HepG2 (cell line): ENCODE results near the gene AGPAT3. TPM values are rescaled to one million over a fixed set of nuclear protein-coding genes. Genes with fewer than 3 reads are reported as not detected.
A peak's percentile ranks its signal among the peaks of the same experiment; 100 is the strongest.

Source experiments
- ARID3A ChIP-seq: IDR thresholded peaks from 2 replicates; pipeline ENCODE4 v1.6.1; 2012; ENCODE audit warnings: low read depth, low read length, improper control_type of control experiment
- ARNTL ChIP-seq: sonication (generic); formaldehyde crosslinking; IDR thresholded peaks from 2 replicates; pipeline ENCODE4 v1.4.0; 2020; ENCODE audit warnings: mild to moderate bottlenecking, missing genetic modification reagents
- MBNL3 ChIP-seq: fragments of 250-450 bp; sonication (Bioruptor Pico); conservative IDR thresholded peaks from 2 replicates; pipeline ENCODE4 v1.8.0; 2022; ENCODE audit warnings: mild to moderate bottlenecking, inconsistent platforms
- NFYB ChIP-seq: sonication (generic); formaldehyde crosslinking; IDR thresholded peaks from 2 replicates; pipeline ENCODE4 v1.4.0; 2020; ENCODE audit warnings: missing genetic modification reagents
- TRAFD1 ChIP-seq: sonication (generic); formaldehyde crosslinking; IDR thresholded peaks from 2 replicates; pipeline ENCODE4 v1.5.1; 2020; ENCODE audit warnings: missing genetic modification reagents, mild to moderate bottlenecking, borderline replicate concordance
- ZNF142 ChIP-seq: sonication (generic); formaldehyde crosslinking; IDR thresholded peaks from 2 replicates; pipeline ENCODE4 v1.4.0; 2020; ENCODE audit warnings: missing genetic modification reagents
- ZNF232 ChIP-seq: sonication (generic); formaldehyde crosslinking; IDR thresholded peaks from 2 replicates; pipeline ENCODE4 v1.4.0; 2020; ENCODE audit warnings: missing genetic modification reagents, borderline replicate concordance
- ZNF234 ChIP-seq: sonication (generic); formaldehyde crosslinking; conservative IDR thresholded peaks from 2 replicates; pipeline ENCODE4 v1.5.1; 2020; ENCODE audit warnings: mild to moderate bottlenecking, missing genetic modification reagents
- ZNF605 ChIP-seq: sonication (generic); formaldehyde crosslinking; IDR thresholded peaks from 2 replicates; pipeline ENCODE4 v1.8.0; 2022; ENCODE audit warnings: mild to moderate bottlenecking, missing genetic modification reagents
- ZNF646 ChIP-seq: sonication (generic); formaldehyde crosslinking; IDR thresholded peaks from 2 replicates; pipeline ENCODE4 v1.9.0; 2021; ENCODE audit warnings: mild to moderate bottlenecking, missing genetic modification reagents
- ZNF747 ChIP-seq: sonication (generic); formaldehyde crosslinking; IDR thresholded peaks from 2 replicates; pipeline ENCODE4 v1.8.1; 2023; ENCODE audit warnings: missing genetic modification reagents, mild to moderate bottlenecking, borderline replicate concordance
- polyA plus RNA-seq, 8 experiments: library from polyadenylated mRNA; depleted of rRNA in 3 of 8; stranded (reverse) in 7 of 8; unstranded in 1 of 8; fragments of >200 nt; fragmentation: Illumina TruSeq in 4 of 8; extraction: Trizol in 4 of 8; gene quantifications; 2 replicates each; pipeline versions ENCODE4 v1.2.1 to v1.2.3, GENCODE V29; 2011 to 2016; ENCODE audit warnings: low read depth in 4 of 8, missing spikeins in 1 of 8, mixed read lengths in 1 of 8; ENCODE audit not compliant: insufficient read depth in 1 of 8
- total RNA-seq, 5 experiments: library from RNA; depleted of rRNA; stranded (reverse); fragments of >200 nt; fragmentation: Illumina TruSeq; extraction: Trizol; gene quantifications; 2 replicates each; pipeline ENCODE4 v1.2.3, GENCODE V29; 2016; ENCODE audit warnings: low read depth in 1 of 5

Gene AGPAT3
- total and polyA plus RNA-seq, 2 of the 13 experiments (the other 11 are each of a cell fraction or from before 2014, with no cell fraction given), result 32.2 to 54.4 TPM

GRCh38 chr21:43958364-43959158 lies 93.5 kb downstream of the AGPAT3 start (continued):
- TF ChIP-seq ZNF747 (CRISPR knock-in tag) (no peak), MBNL3 (no peak), ZNF232 (CRISPR knock-in tag) (no peak), ZNF646 (CRISPR knock-in tag) (peak; percentile 77), ARNTL (CRISPR knock-in tag) (no peak), ZNF234 (CRISPR knock-in tag) (no peak), ZNF142 (CRISPR knock-in tag) (no peak), ARID3A (no peak), ZNF605 (CRISPR knock-in tag) (no peak), TRAFD1 (CRISPR knock-in tag) (no peak), NFYB (CRISPR knock-in tag) (no peak)
